GM19328 (cell line): ENCODE data around the gene HLTF.

Experiments
- ATAC-seq: cut with Tn5 transposase; IDR thresholded peaks from one replicate; pipeline ENCODE4 v1.9.1; 2021; ENCODE audit warnings: mild to moderate bottlenecking, moderate library complexity; ENCODE audit not compliant: unreplicated experiment

The HLTF gene

GRCh38 chr3:149020196-149020838 is 66.0 kb downstream of the HLTF start:
- no peak for ATAC-seq

- no peak for ATAC-seq
Observed at GRCh38 chr3:149019580-149019979, 66.8 kb downstream of the HLTF start.

GRCh38 chr3:149018247-149018646 is 68.1 kb downstream of the HLTF start:
- ATAC-seq = no peak

GRCh38 chr3:149016669-149017541 is 69.4 kb downstream of the HLTF start:
- no peak for ATAC-seq

GRCh38 chr3:149016242-149016641 is 70.1 kb downstream of the HLTF start:
- ATAC-seq = no peak

- ATAC-seq = no peak
Observed at GRCh38 chr3:149015393-149015792, 70.9 kb downstream of the HLTF start.

- no peak for ATAC-seq
Observed at GRCh38 chr3:149013726-149014125, 72.6 kb downstream of the HLTF start.

- ATAC-seq = no peak
Observed at GRCh38 chr3:149011676-149012075, 74.7 kb downstream of the HLTF start.

GRCh38 chr3:149010966-149011365 is 75.4 kb downstream of the HLTF start:
- ATAC-seq = no peak

GRCh38 chr3:149010504-149010951 is 75.8 kb downstream of the HLTF start:
- no peak for ATAC-seq

- ATAC-seq = no peak
Observed at GRCh38 chr3:149009732-149010131, 76.6 kb downstream of the HLTF start.

GRCh38 chr3:149007567-149008257 is 78.6 kb downstream of the HLTF start:
- ATAC-seq = no peak

- no peak for ATAC-seq
Observed at GRCh38 chr3:149005416-149005815, 80.9 kb downstream of the HLTF start.

GRCh38 chr3:149004622-149005021 is 81.7 kb downstream of the HLTF start:
- no peak for ATAC-seq

GRCh38 chr3:149003653-149004305 is 82.6 kb downstream of the HLTF start:
- ATAC-seq = peak; percentile 70

GRCh38 chr3:149001727-149002126 is 84.6 kb downstream of the HLTF start:
- no peak for ATAC-seq

GRCh38 chr3:149000206-149000745 is 86.1 kb downstream of the HLTF start:
- no peak for ATAC-seq

- ATAC-seq = no peak
Observed at GRCh38 chr3:148999806-149000205, 86.5 kb downstream of the HLTF start.

GRCh38 chr3:148998715-148999423 is 87.5 kb downstream of the HLTF start:
- peak; percentile 39 for ATAC-seq

- no peak for ATAC-seq
Observed at GRCh38 chr3:148998297-148998696, 88.0 kb downstream of the HLTF start.
